IMR-90 (cell line): ENCODE measurements around the gene CD38. TPM values are rescaled to one million over a fixed set of nuclear protein-coding genes. Genes with fewer than 3 reads are reported as not detected.

Source experiments
- ATAC-seq: fragments of 200-7000 bp; cut with Tn5 transposase; 2 replicates; pipeline ENCODE4 v1.9.1; 2020; ENCODE audit warnings: low read depth, mild to moderate bottlenecking, moderate library complexity
- BruUV-seq: library from RNA; stranded (reverse); fragments of 400-500 nt; replicated peaks from 2 replicates; lab custom pipeline; 2021; lab: Mats Ljungman, UMichigan
- CTCF ChIA-PET: fragments of 300-600 bp; formaldehyde crosslinking; extraction: SDS; loops from one replicate; lab custom pipeline; 2021; ENCODE audit warnings: antibody characterized with exemption; lab: Yijun Ruan, JAX
- POLR2A ChIA-PET: fragments of 300-600 bp; sonication (Branson Sonifier 250); formaldehyde crosslinking; loops from one replicate; lab custom pipeline; 2022; ENCODE audit warnings: antibody characterized with exemption; ENCODE audit not compliant: unreplicated experiment; lab: Charles Lee
- DNase-seq: peaks from one replicate; pipeline ENCODE4 v3.0.0; 2013
- H2AFZ ChIP-seq: replicated peaks from 2 replicates; pipeline ENCODE3; 2013; ENCODE audit warnings: low read length, mild to moderate bottlenecking; ENCODE audit not compliant: poor library complexity
- H2AK5ac ChIP-seq: 2 replicates; pipeline ENCODE4 v1.6.1; 2013; ENCODE audit warnings: low read depth, low read length, inconsistent platforms
- H2AK9ac ChIP-seq: replicated peaks from 2 replicates; pipeline ENCODE3; 2013; ENCODE audit warnings: mild to moderate bottlenecking, low read depth, low read length, moderate library complexity; ENCODE audit not compliant: poor library complexity
- H2BK120ac ChIP-seq: 2 replicates; pipeline ENCODE4 v1.6.1; 2013; ENCODE audit warnings: low read depth, low read length, inconsistent platforms
- H2BK15ac ChIP-seq: 3 replicates; pipeline ENCODE4 v1.6.1; 2013; ENCODE audit warnings: low read depth, low read length, inconsistent platforms
- H2BK20ac ChIP-seq: 2 replicates; pipeline ENCODE4 v1.6.1; 2013; ENCODE audit warnings: low read depth, mild to moderate bottlenecking, inconsistent platforms, low read length, moderate library complexity
- H2BK5ac ChIP-seq: 2 replicates; pipeline ENCODE4 v1.6.1; 2013; ENCODE audit warnings: mild to moderate bottlenecking, low read depth, low read length, inconsistent platforms; ENCODE audit not compliant: poor library complexity, severe bottlenecking
- H3K14ac ChIP-seq: replicated peaks from 2 replicates; pipeline ENCODE4 v1.6.1; 2013; ENCODE audit warnings: low read depth, low read length, inconsistent platforms
- H3K18ac ChIP-seq: 2 replicates; pipeline ENCODE4 v1.6.1; 2013; ENCODE audit warnings: low read depth, low read length, control low read depth
- H3K23ac ChIP-seq: 2 replicates; pipeline ENCODE4 v1.6.1; 2013; ENCODE audit warnings: low read depth, low read length, inconsistent platforms
- H3K27ac ChIP-seq: 2 replicates; pipeline ENCODE4 v1.5.1; 2013; ENCODE audit warnings: mild to moderate bottlenecking, control low read depth, low read length; ENCODE audit not compliant: insufficient read depth
- H3K27me3 ChIP-seq: 2 replicates; pipeline ENCODE4 v1.6.1; 2013; ENCODE audit warnings: low read length; ENCODE audit not compliant: control insufficient read depth, insufficient read depth
- H3K36me3 ChIP-seq: 2 replicates; pipeline ENCODE4 v1.6.1; 2013; ENCODE audit warnings: low read length, mixed read lengths; ENCODE audit not compliant: control insufficient read depth, insufficient read depth
- H3K4ac ChIP-seq: 2 replicates; pipeline ENCODE4 v1.6.1; 2013; ENCODE audit warnings: low read depth, low read length, inconsistent platforms
- H3K4me1 ChIP-seq: 2 replicates; pipeline ENCODE4 v1.6.1; 2013; ENCODE audit warnings: low read length, mixed read lengths; ENCODE audit not compliant: control insufficient read depth, insufficient read depth
- H3K4me2 ChIP-seq: 2 replicates; pipeline ENCODE4 v1.6.1; 2013; ENCODE audit warnings: low read depth, mild to moderate bottlenecking, control low read depth, low read length, moderate library complexity
- H3K4me3 ChIP-seq: 2 replicates; pipeline ENCODE4 v1.5.1; 2013; ENCODE audit warnings: low read depth, mild to moderate bottlenecking, control low read depth, low read length, moderate library complexity; ENCODE audit not compliant: insufficient read depth
- H3K56ac ChIP-seq: 2 replicates; pipeline ENCODE4 v1.6.1; 2013; ENCODE audit warnings: low read length, inconsistent platforms; ENCODE audit not compliant: insufficient read depth; ENCODE audit errors: extremely low read depth
- H3K79me1 ChIP-seq, 2 experiments: 2 replicates each; pipeline ENCODE4 v1.6.1; 2013; ENCODE audit warnings: low read length in 2 of 2, inconsistent platforms in 1 of 2, low read depth in 1 of 2
- H3K9ac ChIP-seq: 2 replicates; pipeline ENCODE4 v1.6.1; 2013; ENCODE audit warnings: low read depth, low read length, control low read depth
- H3K9me1 ChIP-seq: 2 replicates; pipeline ENCODE4 v1.6.1; 2013; ENCODE audit warnings: low read length, inconsistent platforms; ENCODE audit not compliant: insufficient read depth
- H3K9me3 ChIP-seq: 2 replicates; pipeline ENCODE4 v1.6.1; 2013; ENCODE audit warnings: low read length; ENCODE audit not compliant: control insufficient read depth, insufficient read depth
- H4K20me1 ChIP-seq: 2 replicates; pipeline ENCODE4 v1.6.1; 2013; ENCODE audit warnings: low read length, inconsistent platforms; ENCODE audit not compliant: insufficient read depth
- H4K5ac ChIP-seq: 2 replicates; pipeline ENCODE4 v1.6.1; 2013; ENCODE audit warnings: mild to moderate bottlenecking, low read depth, low read length, control low read depth
- H4K8ac ChIP-seq, 2 experiments: 2 replicates each; pipeline ENCODE4 v1.6.1; 2013; ENCODE audit warnings: low read depth in 2 of 2, low read length in 2 of 2, control low read depth in 1 of 2, inconsistent platforms in 1 of 2
- H4K91ac ChIP-seq: 2 replicates; pipeline ENCODE4 v1.6.1; 2013; ENCODE audit warnings: low read depth, low read length, inconsistent platforms; ENCODE audit not compliant: insufficient read depth
- BHLHE40 ChIP-seq: fragments of 150-350 bp; IDR thresholded peaks from 2 replicates; pipeline ENCODE4 v1.6.1; 2016; ENCODE audit warnings: mild to moderate bottlenecking, low read depth, low read length
- CEBPB ChIP-seq: IDR thresholded peaks from 2 replicates; pipeline ENCODE4 v1.6.1; 2012; ENCODE audit warnings: low read depth, low read length, improper control_type of control experiment
- CHD1 ChIP-seq: IDR thresholded peaks from 2 replicates; pipeline ENCODE4 v1.6.1; 2012; ENCODE audit warnings: low read depth, low read length, improper control_type of control experiment
- CTCF ChIP-seq: conservative IDR thresholded peaks from 2 replicates; pipeline ENCODE4 v1.5.1; 2012; ENCODE audit warnings: mild to moderate bottlenecking, low read depth, low read length, improper control_type of control experiment
- ELK1 ChIP-seq: fragments of 150-350 bp; IDR thresholded peaks from 2 replicates; pipeline ENCODE4 v1.6.1; 2016; ENCODE audit warnings: low read depth, mild to moderate bottlenecking, low read length, moderate library complexity, borderline replicate concordance
- FOS ChIP-seq: fragments of 150-350 bp; IDR thresholded peaks from 2 replicates; pipeline ENCODE4 v1.6.1; 2016; ENCODE audit warnings: low read depth, low read length
- MAFK ChIP-seq: IDR thresholded peaks from 2 replicates; pipeline ENCODE4 v1.6.1; 2012; ENCODE audit warnings: low read depth, low read length, improper control_type of control experiment
- MAZ ChIP-seq: IDR thresholded peaks from 2 replicates; pipeline ENCODE4 v1.6.1; 2012; ENCODE audit warnings: low read depth, mild to moderate bottlenecking, low read length, improper control_type of control experiment, moderate library complexity, borderline replicate concordance
- MXI1 ChIP-seq: IDR thresholded peaks from 2 replicates; pipeline ENCODE4 v1.6.1; 2012; ENCODE audit warnings: low read depth, mild to moderate bottlenecking, low read length, moderate library complexity, borderline replicate concordance
- NFE2L2 ChIP-seq: fragments of 150-350 bp; IDR thresholded peaks from 2 replicates; pipeline ENCODE4 v1.6.1; 2016; ENCODE audit warnings: low read depth, mild to moderate bottlenecking, low read length
- POLR2A ChIP-seq: IDR thresholded peaks from 2 replicates; pipeline ENCODE4 v1.6.1; 2012; ENCODE audit warnings: mild to moderate bottlenecking, low read depth, low read length
- RAD21 ChIP-seq: IDR thresholded peaks from 2 replicates; pipeline ENCODE4 v1.6.1; 2012; ENCODE audit warnings: low read length, improper control_type of control experiment
- RCOR1 ChIP-seq: IDR thresholded peaks from 2 replicates; pipeline ENCODE4 v1.6.1; 2012; ENCODE audit warnings: mild to moderate bottlenecking, low read length, improper control_type of control experiment; ENCODE audit not compliant: insufficient replicate concordance
- RFX5 ChIP-seq: IDR thresholded peaks from 2 replicates; pipeline ENCODE4 v1.8.0; 2012; ENCODE audit warnings: low read depth, mild to moderate bottlenecking, low read length, moderate library complexity
- SMC3 ChIP-seq: fragments of 150-350 bp; IDR thresholded peaks from 2 replicates; pipeline ENCODE4 v1.6.1; 2016; ENCODE audit warnings: low read depth, mild to moderate bottlenecking, antibody characterized with exemption, low read length, moderate library complexity
- USF2 ChIP-seq: fragments of 150-350 bp; IDR thresholded peaks from 2 replicates; pipeline ENCODE4 v1.6.1; 2017; ENCODE audit warnings: mild to moderate bottlenecking, antibody characterized with exemption, low read length, low read depth
- WGBS, 2 experiments: methylation state at CpG; one replicate each; pipeline versions ENCODE4 v1.1.5 to v1.1.7; 2013; ENCODE audit warnings: missing lambda C conversion rate in 2 of 2; ENCODE audit not compliant: insufficient read length in 1 of 2; ENCODE audit errors: extremely low coverage in 2 of 2; 5-methylcytosine and 5-hydroxymethylcytosine counted together
- dilution Hi-C: fragments of 300-500 bp; cut with HindIII; formaldehyde crosslinking; loops from one replicate; pipeline ENCODE4 v1.14.3; 2018; ENCODE audit warnings: low sequenced_read_pairs; ENCODE audit not compliant: unreplicated experiment
- in situ Hi-C: fragments of 300-500 bp; cut with MboI; formaldehyde crosslinking; loops from 3 replicates; pipeline ENCODE4 v1.14.3; 2019; ENCODE audit warnings: low sequenced_read_pairs, inconsistent platforms, mixed read lengths
- intact Hi-C: fragments of 100-400 bp; cut with micrococcal nuclease; formaldehyde crosslinking; loops from 2 replicates; pipeline ENCODE4 v1.10.0; 2022
- polyA plus RNA-seq, 3 experiments: library from polyadenylated mRNA; depleted of rRNA; stranded (reverse); fragments of >200 nt; gene quantifications; 2 replicates each; pipeline ENCODE4 v1.2.3, GENCODE V29; 2012; ENCODE audit warnings: low replicate concordance in 1 of 3
- total RNA-seq: library from RNA; depleted of rRNA; stranded (reverse); fragments of >200 nt; gene quantifications from 2 replicates; pipeline ENCODE4 v1.2.3, GENCODE V29; 2012

CD38 gene
- total and polyA plus RNA-seq, 2 of the 4 experiments (the other 2 are of a cell fraction) = not detected

- DNase-seq = no peak
- Histone ChIP-seq H3K4me1 (peaks cover 2% of the 10 kb centered on the region; the same call in 1 of the 2 replicates), H4K20me1 (no peaks in the 10 kb centered on the region), H3K27me3 (peaks cover 3% of the 10 kb centered on the region; the same call in 1 of the 2 replicates), H2BK15ac (no peak overlapping the region), H2AK5ac (no peak overlapping the region), H4K91ac (no peak overlapping the region), H3K9me1 (no peaks in the 10 kb centered on the region), H3K4me2 (no peak overlapping the region), H3K9me3 (peaks cover 14% of the 10 kb centered on the region), H2BK5ac (no peak overlapping the region), H4K5ac (no peak overlapping the region), H2AFZ (no peak overlapping the region), H3K56ac (no peak overlapping the region), H3K79me1 (no peaks in the 10 kb centered on the region), H3K27ac (no peak overlapping the region), H3K4me3 (no peak overlapping the region), H3K23ac (no peak overlapping the region), H3K36me3 (no peaks in the 10 kb centered on the region), H3K14ac (no peak overlapping the region), H3K4ac (no peak overlapping the region), H2BK20ac (no peak overlapping the region), H3K18ac (no peak overlapping the region), H4K8ac (no peak overlapping the region), H3K9ac (no peak overlapping the region), H2AK9ac (no peak overlapping the region), H2BK120ac (no peak overlapping the region)
- in situ Hi-C loops = no loop called here
- TF ChIP-seq FOS (no peak), RAD21 (no peak), BHLHE40 (no peak), SMC3 (no peak), CTCF (no peak), CEBPB (no peak), RFX5 (no peak), POLR2A (no peak), ELK1 (no peak), CHD1 (no peak), MAZ (no peak), USF2 (no peak), MXI1 (no peak), RCOR1 (no peak), MAFK (no peak), NFE2L2 (no peak)
- dilution Hi-C loops = no loop called here
- no TSS peak for BruUV-seq
- POLR2A ChIA-PET = no interaction called here
- no peak for ATAC-seq
- WGBS, 2 experiments = no CpG with 5 or more reads among the region's 1 CpG
- intact Hi-C loops = no loop called here
- CTCF ChIA-PET = no interaction called here
These were observed 35.5 kb upstream of the CD38 start for GRCh38 chr4:15742637-15743036.
